ENCODE results near the gene DGKA. TPM values are rescaled to one million over a fixed set of nuclear protein-coding genes. Genes with fewer than 3 reads are reported as not detected.
A peak's percentile ranks its signal among the peaks of the same experiment; 100 is the strongest.

The DGKA gene
- total RNA-seq, 1 experiment from 2014 or later, result 58.3 TPM

GRCh38 chr12:55955344-55955743, 24.4 kb downstream of the DGKA start (continued):
- TF ChIP-seq ZBTB33 (IDR thresholded peaks at IDR 0.05; ENCODE audit: extremely low read depth, insufficient replicate concordance, low read length) (no peak), POLR2A (IDR thresholded peaks at IDR 0.05; ENCODE audit: borderline replicate concordance, extremely low read depth, insufficient read depth, insufficient read length) (no peak), RAD21 (IDR thresholded peaks at IDR 0.05; ENCODE audit: low read depth) (no peak), CEBPB (IDR thresholded peaks at IDR 0.05; ENCODE audit: low read depth) (no peak), SP1 (IDR thresholded peaks at IDR 0.05; ENCODE audit: low read depth) (no peak), REST (IDR thresholded peaks at IDR 0.05; ENCODE audit: low read depth) (no peak)

GRCh38 chr12:55955800-55956508, 25.0 kb downstream of the DGKA start:
- peak; percentile 88 for DNase-seq (ENCODE audit: low read depth, low spot score)
- H3K9me2 ChIP-seq (ENCODE audit: insufficient read depth), result no peaks in the 10 kb centered on the region
- ChIA-PET RAD21 (ENCODE audit: low non-redundant PET in 1 of 2, low total read pairs in 2 of 2, uncharacterized antibody in 2 of 2, unreplicated experiment in 2 of 2) (interaction anchor here in 1 of 2 experiments (0.7 kb wide), 1 partner anchor 40 kb away, joined by 6 read pairs; no protein-coding TSS in a partner anchor), CTCF (interaction anchor here (1.1 to 1.5 kb wide), 3 partner anchors 16 to 40 kb away, joined by 3 to 4 read pairs (median 4); no protein-coding TSS in a partner anchor), POLR2A (no interaction called here)
- BruUV-seq (replicated peaks), result no TSS peak
- peaks cover 3 to 4% of the 10 kb centered on the region in 2 experiments; a peak in 1 of 4 replicates for H3K36me3 ChIP-seq (ENCODE audit: control insufficient read depth in 1 of 2, insufficient read depth in 2 of 2, low read length in 2 of 2)
- no peaks in the 10 kb centered on the region for H3K79me2 ChIP-seq (ENCODE audit: insufficient read depth, low read length)
- intact Hi-C loops (cut with micrococcal nuclease), result no loop called here
- H2AFZ ChIP-seq (ENCODE audit: low read depth, low read length, poor library complexity, severe bottlenecking), result no peak overlapping the region
- no peaks in the 10 kb centered on the region for H4K20me1 ChIP-seq (ENCODE audit: insufficient read depth)
- H3K4me1 ChIP-seq (ENCODE audit: control insufficient read depth in 1 of 2, insufficient read depth in 2 of 2, low read length in 2 of 2), result peaks cover 30 to 36% of the 10 kb centered on the region in 2 experiments
- no peaks in the 10 kb centered on the region for H3K9me3 ChIP-seq (ENCODE audit: control insufficient read depth in 1 of 2, insufficient read depth in 1 of 2, low read depth in 1 of 2, low read length in 2 of 2)
- H3K27ac ChIP-seq (ENCODE audit: low read depth, low read length), result peak overlapping the region; percentile 5
- H3K27me3 ChIP-seq (ENCODE audit: insufficient read depth, low read length), result no peaks in the 10 kb centered on the region
- peak; percentile 94 for ATAC-seq
- peak overlapping the region; percentile 74 for H3K4me2 ChIP-seq (ENCODE audit: low read length)
- peak overlapping the region; percentile 24; the same call in 1 of the 2 replicates for H3K9ac ChIP-seq (ENCODE audit: low read length)
- 0 out of 4 replicates have a peak overlapping the region, but pooled peaks of 1 of the 2 experiments have one; percentile 11 for H3K4me3 ChIP-seq (replicated peaks in 1 of 2; ENCODE audit: low read depth in 1 of 2, low read length in 2 of 2)
- TF ChIP-seq SP1 (IDR thresholded peaks at IDR 0.05; ENCODE audit: low read depth) (peak; percentile 81), CBX3 (IDR thresholded peaks at IDR 0.05; ENCODE audit: low read depth) (peak; percentile 75; the same call in 1 of the 2 replicates), FOSL1 (IDR thresholded peaks at IDR 0.05; ENCODE audit: low read depth) (peak; percentile 94), CTCF (IDR thresholded peaks at IDR 0.05 in 2 of 3, conservative IDR thresholded peaks at IDR 0.05 in 1 of 3; ENCODE audit: borderline replicate concordance in 1 of 3, insufficient read depth in 1 of 3, low read depth in 2 of 3, low read length in 2 of 3) (peak; percentile 40 to 87 (median 80); a peak in 5 of 6 replicates), REST (IDR thresholded peaks at IDR 0.05; ENCODE audit: low read depth) (no peak), SIN3A (IDR thresholded peaks at IDR 0.05; ENCODE audit: low read depth) (no peak), POLR2AphosphoS5 (IDR thresholded peaks at IDR 0.05; ENCODE audit: low read depth, low read length) (peak; percentile 54; the same call in 1 of the 2 replicates)
